ENCODE data around the gene GRHPR.

DNA sequence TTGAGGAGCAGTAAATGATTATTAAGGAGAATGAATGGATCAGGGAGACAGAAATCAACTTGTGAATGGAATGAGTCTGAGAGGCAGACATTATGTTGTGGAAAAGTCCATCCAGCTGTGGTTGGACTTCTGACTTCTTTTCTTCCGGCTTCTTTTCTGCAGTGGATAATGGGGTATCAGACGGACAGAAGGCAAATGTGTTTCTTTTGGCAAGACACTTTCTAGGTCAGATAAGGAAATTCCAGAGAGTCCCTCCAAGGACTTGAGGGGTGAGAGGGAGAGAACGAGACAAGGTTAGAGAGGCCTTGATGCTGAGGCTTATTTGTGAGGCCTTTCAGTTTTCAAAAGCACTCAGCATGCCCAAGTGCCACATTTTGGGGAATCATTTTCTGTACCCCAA, 17.1 kb upstream of the GRHPR start:
- TF ChIP-seq POLR2A (IDR thresholded peaks at IDR 0.05) = no peak
- TF ChIP-seq, protein P1, sequence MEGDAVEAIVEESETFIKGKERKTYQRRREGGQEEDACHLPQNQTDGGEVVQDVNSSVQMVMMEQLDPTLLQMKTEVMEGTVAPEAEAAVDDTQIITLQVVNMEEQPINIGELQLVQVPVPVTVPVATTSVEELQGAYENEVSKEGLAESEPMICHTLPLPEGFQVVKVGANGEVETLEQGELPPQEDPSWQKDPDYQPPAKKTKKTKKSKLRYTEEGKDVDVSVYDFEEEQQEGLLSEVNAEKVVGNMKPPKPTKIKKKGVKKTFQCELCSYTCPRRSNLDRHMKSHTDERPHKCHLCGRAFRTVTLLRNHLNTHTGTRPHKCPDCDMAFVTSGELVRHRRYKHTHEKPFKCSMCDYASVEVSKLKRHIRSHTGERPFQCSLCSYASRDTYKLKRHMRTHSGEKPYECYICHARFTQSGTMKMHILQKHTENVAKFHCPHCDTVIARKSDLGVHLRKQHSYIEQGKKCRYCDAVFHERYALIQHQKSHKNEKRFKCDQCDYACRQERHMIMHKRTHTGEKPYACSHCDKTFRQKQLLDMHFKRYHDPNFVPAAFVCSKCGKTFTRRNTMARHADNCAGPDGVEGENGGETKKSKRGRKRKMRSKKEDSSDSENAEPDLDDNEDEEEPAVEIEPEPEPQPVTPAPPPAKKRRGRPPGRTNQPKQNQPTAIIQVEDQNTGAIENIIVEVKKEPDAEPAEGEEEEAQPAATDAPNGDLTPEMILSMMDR (IDR thresholded peaks at IDR 0.05) = no peak

All from esophagus squamous epithelium (tissue), 4 donors.